SU-DHL-6 (cell line): Measurements from ENCODE around the gene TDRD10.

ENCODE experiments used
- H2AFZ ChIP-seq: fragments of 200-600 bp; sonication (generic); 2 replicates; pipeline ENCODE4 v1.6.1; 2014; ENCODE audit warnings: low read depth, mild to moderate bottlenecking, moderate library complexity, mixed read lengths, antibody characterized with exemption, low read length; ENCODE audit not compliant: severe bottlenecking
- H3F3A ChIP-seq: fragments of 200-600 bp; shearing (Covaris generic); 2 replicates; pipeline ENCODE4 v1.6.0; 2016; ENCODE audit warnings: antibody characterized with exemption, mild to moderate bottlenecking; ENCODE audit not compliant: insufficient read depth
- H3K27ac ChIP-seq: fragments of 200-600 bp; sonication (generic); 2 replicates; pipeline ENCODE4 v1.5.1; 2016; ENCODE audit warnings: low read depth, mild to moderate bottlenecking, low read length, moderate library complexity, mixed read lengths
- H3K27me3 ChIP-seq: fragments of 200-600 bp; sonication (generic), shearing (Covaris generic); 2 replicates; pipeline ENCODE4 v1.6.0; 2014; ENCODE audit warnings: mild to moderate bottlenecking, low read length
- H3K36me3 ChIP-seq: fragments of 200-600 bp; sonication (generic); 2 replicates; pipeline ENCODE4 v1.6.1; 2014; ENCODE audit warnings: mild to moderate bottlenecking, low read length, mixed read lengths
- H3K4me2 ChIP-seq: fragments of 300-600, 200-600 bp; shearing (Covaris generic), sonication (generic); 2 replicates; pipeline ENCODE4 v1.6.0; 2014; ENCODE audit warnings: low read length, low read depth, mild to moderate bottlenecking; ENCODE audit not compliant: poor library complexity, severe bottlenecking
- H3K4me3 ChIP-seq: fragments of 200-600 bp; sonication (generic); 2 replicates; pipeline ENCODE4 v1.5.1; 2014; ENCODE audit warnings: antibody characterized with exemption, low read length, mild to moderate bottlenecking, mixed read lengths; ENCODE audit not compliant: insufficient read depth, poor library complexity, severe bottlenecking
- H3K79me2 ChIP-seq: fragments of 200-600 bp; sonication (generic); 2 replicates; pipeline ENCODE4 v1.6.1; 2014; ENCODE audit warnings: mild to moderate bottlenecking, low read length, moderate library complexity; ENCODE audit not compliant: insufficient read depth
- H3K9ac ChIP-seq: fragments of 200-600 bp; sonication (generic); 2 replicates; pipeline ENCODE4 v1.7.0; 2014; ENCODE audit warnings: mild to moderate bottlenecking, low read length
- H3K9me2 ChIP-seq: fragments of 200-600 bp; sonication (generic); replicated peaks from 2 replicates; pipeline ENCODE4 v1.6.1; 2014; ENCODE audit warnings: low read length; ENCODE audit not compliant: insufficient read depth
- H3K9me3 ChIP-seq: fragments of 200-600 bp; sonication (generic); 2 replicates; pipeline ENCODE4 v1.6.1; 2014; ENCODE audit warnings: low read length, mixed read lengths; ENCODE audit not compliant: insufficient read depth
- H4K20me1 ChIP-seq: fragments of 200-600 bp; sonication (generic); 2 replicates; pipeline ENCODE4 v1.6.1; 2014; ENCODE audit warnings: low read depth, mild to moderate bottlenecking, antibody characterized with exemption, low read length, moderate library complexity, mixed read lengths
- CTCF ChIP-seq: fragments of 200-600 bp; sonication (generic); IDR thresholded peaks from one replicate; pipeline ENCODE4 v1.5.1; 2017; ENCODE audit warnings: antibody characterized with exemption, mild to moderate bottlenecking, low read length, moderate library complexity; ENCODE audit not compliant: insufficient read depth, poor library complexity, severe bottlenecking
- EZH2phosphoT487 ChIP-seq: fragments of 200-600 bp; sonication (generic), shearing (Covaris generic); conservative IDR thresholded peaks from 2 replicates; pipeline ENCODE4 v1.6.1; 2018; ENCODE audit warnings: mild to moderate bottlenecking, antibody characterized with exemption, low read length, moderate library complexity, mixed read lengths

TDRD10 gene

GRCh38 chr1:154550070-154550469 is 48.1 kb downstream of the TDRD10 start:
- H3K27ac ChIP-seq: no peak overlapping the region
- no peak overlapping the region for H2AFZ ChIP-seq
- H3K9me3 ChIP-seq: no peaks in the 10 kb centered on the region
- peaks cover 3% of the 10 kb centered on the region; the same call in 1 of the 2 replicates for H4K20me1 ChIP-seq
- peaks cover 8% of the 10 kb centered on the region for H3F3A ChIP-seq
- TF ChIP-seq EZH2phosphoT487 (no peak), CTCF (no peak)
- H3K9me2 ChIP-seq: no peaks in the 10 kb centered on the region
- no peak overlapping the region for H3K9ac ChIP-seq
- H3K4me2 ChIP-seq: no peak overlapping the region
- H3K4me3 ChIP-seq: no peak overlapping the region
- H3K36me3 ChIP-seq: peaks cover 23% of the 10 kb centered on the region
- no peaks in the 10 kb centered on the region for H3K79me2 ChIP-seq
- H3K27me3 ChIP-seq: no peaks in the 10 kb centered on the region

DNA sequence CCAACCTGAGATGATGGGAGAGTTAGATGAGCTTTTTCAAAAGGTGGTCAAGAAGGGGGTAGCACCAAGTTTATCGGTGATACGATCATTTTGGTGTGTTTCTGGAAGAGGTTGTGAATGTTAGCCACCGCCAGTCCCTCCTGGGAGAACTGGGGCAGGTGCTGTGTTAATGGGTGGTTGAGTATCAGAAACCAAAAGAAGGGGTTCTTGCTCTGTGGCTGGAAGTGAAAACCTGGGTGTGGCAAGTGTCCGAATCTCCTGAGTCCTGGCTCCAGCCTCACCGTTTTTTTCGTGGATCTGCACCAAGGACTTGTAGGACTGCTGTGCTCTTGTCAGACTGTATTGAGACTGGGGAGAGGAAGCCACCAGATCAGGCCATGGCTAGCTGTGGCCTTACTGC is 48.6 kb downstream of the TDRD10 start:
- Histone ChIP-seq H3K9me3 (no peaks in the 10 kb centered on the region), H3K36me3 (peaks cover 27% of the 10 kb centered on the region), H3K4me2 (no peak overlapping the region), H3K4me3 (no peak overlapping the region), H3K27ac (no peak overlapping the region), H3K9ac (no peak overlapping the region), H2AFZ (no peak overlapping the region), H3K9me2 (no peaks in the 10 kb centered on the region), H3K79me2 (no peaks in the 10 kb centered on the region), H3F3A (peaks cover 8% of the 10 kb centered on the region), H4K20me1 (peaks cover 3% of the 10 kb centered on the region; the same call in 1 of the 2 replicates), H3K27me3 (no peaks in the 10 kb centered on the region)
- no peak for TF ChIP-seq EZH2phosphoT487
- no peak for TF ChIP-seq CTCF

DNA sequence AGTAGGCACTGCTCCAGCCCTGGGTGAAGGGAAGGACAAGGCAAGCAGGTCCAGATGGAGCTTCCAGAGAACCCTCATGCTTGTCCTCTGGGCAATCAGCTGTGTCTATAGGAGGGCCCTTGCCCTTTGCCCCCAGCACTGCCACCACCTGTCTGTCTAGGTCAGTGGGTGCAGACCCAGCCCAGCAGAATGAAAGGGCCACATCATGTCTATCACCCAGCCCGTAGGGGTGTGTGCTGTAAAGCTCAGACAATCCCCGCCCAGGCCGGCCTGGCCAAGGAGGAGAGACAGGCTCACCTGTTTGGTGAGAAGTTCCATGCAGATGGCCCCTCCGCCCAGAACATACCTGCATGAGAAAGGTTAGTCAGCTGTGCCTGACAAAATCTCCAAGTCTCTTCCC is 49.5 kb downstream of the TDRD10 start:
- H2AFZ ChIP-seq: no peak overlapping the region
- no peak overlapping the region for H3K4me2 ChIP-seq
- H3K4me3 ChIP-seq: no peak overlapping the region
- peaks cover 8% of the 10 kb centered on the region for H3F3A ChIP-seq
- no peaks in the 10 kb centered on the region for H3K27me3 ChIP-seq
- H3K9me2 ChIP-seq: no peaks in the 10 kb centered on the region
- peaks cover 8% of the 10 kb centered on the region for H3K79me2 ChIP-seq
- H4K20me1 ChIP-seq: peaks cover 3% of the 10 kb centered on the region; the same call in 1 of the 2 replicates
- no peak overlapping the region for H3K9ac ChIP-seq
- no peak overlapping the region for H3K27ac ChIP-seq
- no peak for TF ChIP-seq CTCF
- no peak for TF ChIP-seq EZH2phosphoT487
- peaks cover 27% of the 10 kb centered on the region for H3K36me3 ChIP-seq
- no peaks in the 10 kb centered on the region for H3K9me3 ChIP-seq

- Histone ChIP-seq H3K79me2 (peaks cover 14% of the 10 kb centered on the region), H3F3A (peaks cover 8% of the 10 kb centered on the region), H3K4me3 (no peak overlapping the region), H3K27me3 (no peaks in the 10 kb centered on the region), H3K9me2 (no peaks in the 10 kb centered on the region), H3K27ac (no peak overlapping the region), H3K4me2 (no peak overlapping the region), H3K36me3 (peaks cover 27% of the 10 kb centered on the region), H2AFZ (no peak overlapping the region), H4K20me1 (peaks cover 3% of the 10 kb centered on the region; the same call in 1 of the 2 replicates), H3K9ac (no peak overlapping the region), H3K9me3 (no peaks in the 10 kb centered on the region)
- no peak for TF ChIP-seq CTCF
Measured at GRCh38 chr1:154552036-154552435, 50.0 kb downstream of the TDRD10 start.
